BJ (cell line): ENCODE results near the gene COL1A2. TPM values are rescaled to one million over a fixed set of nuclear protein-coding genes. Genes with fewer than 3 reads are reported as not detected.

ENCODE experiments used
- CTCF ChIA-PET: fragments of 350-600 bp; formaldehyde crosslinking; extraction: SDS; loops from one replicate; lab custom pipeline; 2021; ENCODE audit warnings: antibody characterized with exemption, inconsistent platforms; lab: Yijun Ruan, JAX
- POLR2A ChIA-PET: fragments of 300-600 bp; sonication (Branson Sonifier 250); formaldehyde crosslinking; extraction: SDS; loops from one replicate; lab custom pipeline; 2021; ENCODE audit warnings: antibody characterized with exemption; lab: Charles Lee
- DNase-seq: peaks from one replicate; pipeline ENCODE4 v3.0.0-alpha.2; 2011; ENCODE audit warnings: low read depth
- H3K27me3 ChIP-seq: 2 replicates; pipeline ENCODE4 v1.6.0; 2011; ENCODE audit warnings: low read length; ENCODE audit not compliant: control insufficient read depth, insufficient read depth
- H3K36me3 ChIP-seq: 2 replicates; pipeline ENCODE4 v1.5.1; 2011; ENCODE audit warnings: low read length; ENCODE audit not compliant: control insufficient read depth, insufficient read depth
- H3K4me3 ChIP-seq: 2 replicates; pipeline ENCODE4 v1.5.1; 2011; ENCODE audit warnings: low read depth, mild to moderate bottlenecking, control low read depth, low read length
- polyA plus RNA-seq: library from polyadenylated mRNA; depleted of rRNA; stranded (reverse); fragments of >200 nt; gene quantifications from 2 replicates; pipeline ENCODE4 v1.2.3, GENCODE V29; 2011
- TF ChIP-seq, protein P1 (sequence below): IDR thresholded peaks from 2 replicates; pipeline ENCODE4 v1.5.1; 2011; ENCODE audit warnings: low read depth, mild to moderate bottlenecking, control low read depth, inconsistent platforms, low read length, moderate library complexity; ENCODE audit not compliant: insufficient read depth

COL1A2 gene
- polyA plus RNA-seq, 1 experiment, result 8,996 TPM

GRCh38 chr7:94360926-94361325 is 33.8 kb upstream of the COL1A2 start:
- DNase-seq, result no peak
- H3K4me3 ChIP-seq, result no peak overlapping the region
- no peaks in the 10 kb centered on the region for H3K27me3 ChIP-seq
- CTCF ChIA-PET, result interaction anchor here (1.0 to 8.4 kb wide), 4 partner anchors 10 to 288 kb away, joined by 3 to 45 read pairs (median 3); no protein-coding TSS in a partner anchor
- TF ChIP-seq, protein P1, sequence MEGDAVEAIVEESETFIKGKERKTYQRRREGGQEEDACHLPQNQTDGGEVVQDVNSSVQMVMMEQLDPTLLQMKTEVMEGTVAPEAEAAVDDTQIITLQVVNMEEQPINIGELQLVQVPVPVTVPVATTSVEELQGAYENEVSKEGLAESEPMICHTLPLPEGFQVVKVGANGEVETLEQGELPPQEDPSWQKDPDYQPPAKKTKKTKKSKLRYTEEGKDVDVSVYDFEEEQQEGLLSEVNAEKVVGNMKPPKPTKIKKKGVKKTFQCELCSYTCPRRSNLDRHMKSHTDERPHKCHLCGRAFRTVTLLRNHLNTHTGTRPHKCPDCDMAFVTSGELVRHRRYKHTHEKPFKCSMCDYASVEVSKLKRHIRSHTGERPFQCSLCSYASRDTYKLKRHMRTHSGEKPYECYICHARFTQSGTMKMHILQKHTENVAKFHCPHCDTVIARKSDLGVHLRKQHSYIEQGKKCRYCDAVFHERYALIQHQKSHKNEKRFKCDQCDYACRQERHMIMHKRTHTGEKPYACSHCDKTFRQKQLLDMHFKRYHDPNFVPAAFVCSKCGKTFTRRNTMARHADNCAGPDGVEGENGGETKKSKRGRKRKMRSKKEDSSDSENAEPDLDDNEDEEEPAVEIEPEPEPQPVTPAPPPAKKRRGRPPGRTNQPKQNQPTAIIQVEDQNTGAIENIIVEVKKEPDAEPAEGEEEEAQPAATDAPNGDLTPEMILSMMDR, result no peak
- H3K36me3 ChIP-seq, result no peaks in the 10 kb centered on the region
- POLR2A ChIA-PET, result no interaction called here

- no peak for DNase-seq
- no peaks in the 10 kb centered on the region for H3K36me3 ChIP-seq
- CTCF ChIA-PET, result interaction anchor here (1.1 to 8.4 kb wide), 2 partner anchors 12 to 66 kb away, joined by 3 to 45 read pairs; no protein-coding TSS in a partner anchor
- H3K27me3 ChIP-seq, result no peaks in the 10 kb centered on the region
- TF ChIP-seq, protein P1, result no peak
- no peak overlapping the region for H3K4me3 ChIP-seq
- POLR2A ChIA-PET, result no interaction called here
Measured at GRCh38 chr7:94362276-94362675, 32.4 kb upstream of the COL1A2 start.

DNA sequence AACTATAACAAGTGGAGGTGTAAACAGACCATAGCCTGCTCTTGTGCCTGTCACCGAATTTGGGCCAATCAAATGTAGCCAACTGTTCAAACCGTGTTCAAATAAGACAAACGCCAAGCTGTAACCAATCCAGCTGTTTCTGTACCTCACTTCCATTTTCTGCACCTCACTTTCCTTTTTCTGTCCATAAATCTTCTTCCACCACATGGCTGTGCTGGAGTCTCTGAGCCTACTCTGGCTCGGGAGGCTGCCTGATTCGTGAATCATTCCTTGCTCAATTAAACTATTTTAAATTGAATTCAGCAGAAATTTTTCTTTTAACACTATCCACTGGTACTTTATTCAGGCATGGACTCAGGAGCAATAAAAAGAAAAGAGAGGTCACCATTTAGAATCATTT is 29.9 kb upstream of the COL1A2 start:
- H3K36me3 ChIP-seq, result no peaks in the 10 kb centered on the region
- no peaks in the 10 kb centered on the region for H3K27me3 ChIP-seq
- POLR2A ChIA-PET, result interaction anchor here (0.7 to 1.4 kb wide), 3 partner anchors 9 to 64 kb away, joined by 4 to 5 read pairs (median 4); no protein-coding TSS in a partner anchor
- CTCF ChIA-PET, result interaction anchor here (0.9 to 8.4 kb wide), 3 partner anchors 19 to 72 kb away, joined by 3 to 45 read pairs (median 4); no protein-coding TSS in a partner anchor
- no peak for DNase-seq
- TF ChIP-seq, protein P1, result no peak
- H3K4me3 ChIP-seq, result no peak overlapping the region

- TF ChIP-seq, protein P1, result no peak
- ChIA-PET POLR2A (interaction anchor here (0.5 to 1.3 kb wide), 3 partner anchors 9 to 62 kb away, joined by 3 to 5 read pairs (median 4); no protein-coding TSS in a partner anchor), CTCF (interaction anchor here (0.9 to 8.4 kb wide), 4 partner anchors 9 to 70 kb away, joined by 3 to 45 read pairs (median 4); partner anchors contain the start of gene COL1A2)
- no peaks in the 10 kb centered on the region for H3K36me3 ChIP-seq
- no peak overlapping the region for H3K4me3 ChIP-seq
- no peaks in the 10 kb centered on the region for H3K27me3 ChIP-seq
- no peak for DNase-seq
Measured at GRCh38 chr7:94366163-94366562, 28.5 kb upstream of the COL1A2 start.

DNA sequence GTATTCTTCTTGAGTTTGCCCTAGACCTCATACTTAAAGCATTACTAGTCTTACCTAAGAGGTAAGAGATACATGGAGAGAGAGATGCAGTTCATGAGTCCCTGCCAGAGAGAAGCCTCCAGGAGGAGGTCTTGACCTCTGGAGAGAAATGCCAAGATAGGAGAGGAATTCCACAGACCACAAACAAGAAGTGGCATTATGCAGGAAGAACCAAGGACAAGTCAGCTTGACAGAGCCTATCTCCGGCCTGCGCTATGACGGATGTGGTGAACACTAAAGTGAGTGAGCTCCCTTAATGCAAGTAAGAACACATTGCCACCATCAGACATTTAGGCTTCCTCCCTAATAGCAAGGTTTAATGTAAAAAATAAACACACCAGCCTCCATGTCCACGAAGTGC is 27.9 kb upstream of the COL1A2 start:
- TF ChIP-seq, protein P1, result no peak
- no peaks in the 10 kb centered on the region for H3K27me3 ChIP-seq
- no peak overlapping the region for H3K4me3 ChIP-seq
- ChIA-PET POLR2A (interaction anchor here (0.6 to 1.3 kb wide), 3 partner anchors 8 to 44 kb away, joined by 4 to 11 read pairs (median 5); no protein-coding TSS in a partner anchor), CTCF (interaction anchor here (0.5 to 8.4 kb wide), 7 partner anchors 9 to 70 kb away, joined by 3 to 45 read pairs (median 3); partner anchors contain the start of gene COL1A2)
- no peak for DNase-seq
- no peaks in the 10 kb centered on the region for H3K36me3 ChIP-seq
